HepG2 (cell line): ENCODE data around the gene GFER. TPM values are rescaled to one million over a fixed set of nuclear protein-coding genes. Genes with fewer than 3 reads are reported as not detected.
A peak's percentile ranks its signal among the peaks of the same experiment; 100 is the strongest.

Experiments
- ARID4A ChIP-seq: sonication (generic); formaldehyde crosslinking; IDR thresholded peaks from 2 replicates; pipeline ENCODE4 v1.5.0; 2020; ENCODE audit warnings: mild to moderate bottlenecking, missing genetic modification reagents, borderline replicate concordance
- CBFB ChIP-seq: sonication (generic); formaldehyde crosslinking; IDR thresholded peaks from 2 replicates; pipeline ENCODE4 v1.4.0; 2020; ENCODE audit warnings: missing genetic modification reagents
- CHD4 ChIP-seq: fragments of 200-600 bp; sonication (generic); IDR thresholded peaks from 2 replicates; pipeline ENCODE4 v1.7.0; 2017; ENCODE audit warnings: mild to moderate bottlenecking, low read length, borderline replicate concordance
- ERF ChIP-seq: IDR thresholded peaks from 2 replicates; pipeline ENCODE4 v1.6.1; 2018; ENCODE audit warnings: missing biosample characterization, missing genetic modification reagents
- HDAC1 ChIP-seq: sonication (generic); formaldehyde crosslinking; IDR thresholded peaks from 2 replicates; pipeline ENCODE4 v1.5.1; 2020; ENCODE audit warnings: mild to moderate bottlenecking, missing genetic modification reagents
- HIC2 ChIP-seq: sonication (generic); formaldehyde crosslinking; IDR thresholded peaks from 2 replicates; pipeline ENCODE4 v1.9.0; 2022; ENCODE audit warnings: low read depth, missing genetic modification reagents
- HOXA7 ChIP-seq: sonication (generic); formaldehyde crosslinking; IDR thresholded peaks from 2 replicates; pipeline ENCODE4 v1.8.1; 2022; ENCODE audit warnings: mild to moderate bottlenecking, missing genetic modification reagents, moderate library complexity
- MYPOP ChIP-seq: sonication (generic); formaldehyde crosslinking; IDR thresholded peaks from 2 replicates; pipeline ENCODE4 v1.8.1; 2023; ENCODE audit warnings: mild to moderate bottlenecking, moderate library complexity, missing genetic modification reagents
- PCBP2 ChIP-seq: fragments of 200-400 bp; formaldehyde crosslinking; optimal IDR thresholded peaks from 2 replicates; pipeline ENCODE3; 2018; ENCODE audit warnings: low read length, low read depth; ENCODE audit not compliant: poor library complexity, severe bottlenecking
- TAF1 ChIP-seq: sonication (generic); formaldehyde crosslinking; IDR thresholded peaks from 2 replicates; pipeline ENCODE4 v1.4.0; 2020; ENCODE audit warnings: missing genetic modification reagents
- TBL1XR1 ChIP-seq: fragments of 150-350 bp; IDR thresholded peaks from 2 replicates; pipeline ENCODE4 v1.6.1; 2014; ENCODE audit warnings: borderline replicate concordance, low read length; ENCODE audit not compliant: partially characterized antibody
- ZNF124 ChIP-seq: sonication (generic); formaldehyde crosslinking; IDR thresholded peaks from 2 replicates; pipeline ENCODE4 v1.4.0; 2020; ENCODE audit warnings: missing genetic modification reagents
- ZNF18 ChIP-seq: sonication (generic); formaldehyde crosslinking; IDR thresholded peaks from 2 replicates; pipeline ENCODE4 v1.8.0; 2022; ENCODE audit warnings: mild to moderate bottlenecking, missing genetic modification reagents; ENCODE audit not compliant: insufficient replicate concordance
- ZNF251 ChIP-seq: sonication (generic); formaldehyde crosslinking; IDR thresholded peaks from 2 replicates; pipeline ENCODE4 v1.9.0; 2021; ENCODE audit warnings: mild to moderate bottlenecking, missing genetic modification reagents
- ZNF329 ChIP-seq: sonication (generic); formaldehyde crosslinking; IDR thresholded peaks from 2 replicates; pipeline ENCODE4 v1.9.0; 2021; ENCODE audit warnings: low read depth, mild to moderate bottlenecking, missing genetic modification reagents
- ZNF33A ChIP-seq: sonication (generic); formaldehyde crosslinking; IDR thresholded peaks from 2 replicates; pipeline ENCODE4 v1.5.1; 2020; ENCODE audit warnings: missing genetic modification reagents, mild to moderate bottlenecking, moderate library complexity, borderline replicate concordance
- ZNF468 ChIP-seq: sonication (generic); formaldehyde crosslinking; IDR thresholded peaks from 2 replicates; pipeline ENCODE4 v1.8.0; 2022; ENCODE audit warnings: mild to moderate bottlenecking, moderate library complexity, missing genetic modification reagents
- ZNF83 ChIP-seq: sonication (generic); formaldehyde crosslinking; IDR thresholded peaks from 2 replicates; pipeline ENCODE4 v1.4.0; 2020; ENCODE audit warnings: missing genetic modification reagents, mild to moderate bottlenecking, borderline replicate concordance
- polyA plus RNA-seq, 8 experiments: library from polyadenylated mRNA; depleted of rRNA in 3 of 8; stranded (reverse) in 7 of 8; unstranded in 1 of 8; fragments of >200 nt; fragmentation: Illumina TruSeq in 4 of 8; extraction: Trizol in 4 of 8; gene quantifications; 2 replicates each; pipeline versions ENCODE4 v1.2.1 to v1.2.3, GENCODE V29; 2011 to 2016; ENCODE audit warnings: low read depth in 4 of 8, missing spikeins in 1 of 8, mixed read lengths in 1 of 8; ENCODE audit not compliant: insufficient read depth in 1 of 8
- total RNA-seq, 5 experiments: library from RNA; depleted of rRNA; stranded (reverse); fragments of >200 nt; fragmentation: Illumina TruSeq; extraction: Trizol; gene quantifications; 2 replicates each; pipeline ENCODE4 v1.2.3, GENCODE V29; 2016; ENCODE audit warnings: low read depth in 1 of 5

Gene GFER
- total and polyA plus RNA-seq, 2 of the 13 experiments (the other 11 are each of a cell fraction or from before 2014, with no cell fraction given): 28.6 to 71.7 TPM

GRCh38 chr16:1940273-1941161 lies 43.5 kb upstream of the GFER start (continued):
- TF ChIP-seq ZNF329: 0 out of 2 replicates have a peak, but pooled peaks have one; percentile 16
- peak; percentile 79; the same call in 1 of the 2 replicates for TF ChIP-seq ZNF124
- TF ChIP-seq TAF1 (CRISPR knock-in tag): peak; percentile 61; the same call in 1 of the 2 replicates
- no peak for TF ChIP-seq TBL1XR1
- TF ChIP-seq HOXA7: no peak
- TF ChIP-seq CBFB: peak; percentile 36
- TF ChIP-seq HIC2 (CRISPR knock-in tag): peak; percentile 10
- TF ChIP-seq ZNF18: no peak
- TF ChIP-seq PCBP2: no peak
- TF ChIP-seq ZNF83 (CRISPR knock-in tag): no peak
- TF ChIP-seq ZNF33A (CRISPR knock-in tag): no peak
- TF ChIP-seq ARID4A (CRISPR knock-in tag): peak; percentile 77; the same call in 1 of the 2 replicates
- no peak for TF ChIP-seq ZNF468 (CRISPR knock-in tag)
- TF ChIP-seq CHD4: 0 out of 2 replicates have a peak, but pooled peaks have one; percentile 59
- TF ChIP-seq HDAC1 (CRISPR knock-in tag): peak; percentile 71
- TF ChIP-seq ZNF251: no peak
- peak; percentile 85; the same call in 1 of the 2 replicates for TF ChIP-seq ERF
- TF ChIP-seq MYPOP (CRISPR knock-in tag): peak; percentile 81
